Spleen (tissue), 7 donors: ENCODE data around the gene SERINC5.

ENCODE experiments used
- POLR2A ChIP-seq, 3 donors: fragments of 450-650 bp; IDR thresholded peaks; one replicate each; pipeline ENCODE4 v1.5.1; 2017; ENCODE audit warnings: antibody characterized with exemption in 3 of 3, mild to moderate bottlenecking in 1 of 3
- TF ChIP-seq, protein P1 (sequence below), 11 experiments: fragments of 200-600 bp in 7 of 11; fragments of 450-650 bp in 4 of 11; sonication (generic) in 4 of 11; IDR thresholded peaks in 8 of 11; conservative IDR thresholded peaks in 3 of 11; 1 replicate in 7 of 11; 2 replicates in 4 of 11; pipeline versions ENCODE4 v1.4.0 to v1.8.0; 2016 to 2021; ENCODE audit warnings: antibody characterized with exemption in 11 of 11, inconsistent platforms in 4 of 11, mild to moderate bottlenecking in 1 of 11
- donor health status: DM: no; HTN: no; CAD: no; lungs with moderate emphysema.
- donor health status: DM: no; HTN: no; CAD: no.
- donor health status: DM: no; HTN: no; CAD: no.

DNA sequence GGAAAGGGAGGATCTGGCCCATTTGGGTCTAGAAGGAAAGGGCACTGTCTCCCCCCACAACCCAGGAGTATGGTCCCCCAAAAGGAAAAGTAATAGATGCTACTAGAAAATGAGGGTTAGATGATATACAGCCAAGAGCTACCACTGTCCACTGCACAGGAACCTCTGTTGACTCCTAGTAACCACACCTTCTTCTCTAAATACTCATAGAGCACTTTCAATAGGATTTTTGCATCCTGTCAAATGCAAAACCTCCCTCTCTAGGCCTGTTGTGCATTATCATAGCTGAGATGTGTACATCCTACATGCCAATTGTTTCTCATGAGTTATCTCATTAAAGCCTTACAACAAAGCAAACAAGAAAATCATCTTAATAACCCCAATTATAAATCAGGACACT, 153.9 kb downstream of the SERINC5 start:
- TF ChIP-seq, protein P1, sequence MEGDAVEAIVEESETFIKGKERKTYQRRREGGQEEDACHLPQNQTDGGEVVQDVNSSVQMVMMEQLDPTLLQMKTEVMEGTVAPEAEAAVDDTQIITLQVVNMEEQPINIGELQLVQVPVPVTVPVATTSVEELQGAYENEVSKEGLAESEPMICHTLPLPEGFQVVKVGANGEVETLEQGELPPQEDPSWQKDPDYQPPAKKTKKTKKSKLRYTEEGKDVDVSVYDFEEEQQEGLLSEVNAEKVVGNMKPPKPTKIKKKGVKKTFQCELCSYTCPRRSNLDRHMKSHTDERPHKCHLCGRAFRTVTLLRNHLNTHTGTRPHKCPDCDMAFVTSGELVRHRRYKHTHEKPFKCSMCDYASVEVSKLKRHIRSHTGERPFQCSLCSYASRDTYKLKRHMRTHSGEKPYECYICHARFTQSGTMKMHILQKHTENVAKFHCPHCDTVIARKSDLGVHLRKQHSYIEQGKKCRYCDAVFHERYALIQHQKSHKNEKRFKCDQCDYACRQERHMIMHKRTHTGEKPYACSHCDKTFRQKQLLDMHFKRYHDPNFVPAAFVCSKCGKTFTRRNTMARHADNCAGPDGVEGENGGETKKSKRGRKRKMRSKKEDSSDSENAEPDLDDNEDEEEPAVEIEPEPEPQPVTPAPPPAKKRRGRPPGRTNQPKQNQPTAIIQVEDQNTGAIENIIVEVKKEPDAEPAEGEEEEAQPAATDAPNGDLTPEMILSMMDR (IDR thresholded peaks at IDR 0.05 in 8 of 11, conservative IDR thresholded peaks at IDR 0.05 in 3 of 11): no peak
- no peak for TF ChIP-seq POLR2A (IDR thresholded peaks at IDR 0.05)
